Measurements from ENCODE around the gene SDK1.

DNA sequence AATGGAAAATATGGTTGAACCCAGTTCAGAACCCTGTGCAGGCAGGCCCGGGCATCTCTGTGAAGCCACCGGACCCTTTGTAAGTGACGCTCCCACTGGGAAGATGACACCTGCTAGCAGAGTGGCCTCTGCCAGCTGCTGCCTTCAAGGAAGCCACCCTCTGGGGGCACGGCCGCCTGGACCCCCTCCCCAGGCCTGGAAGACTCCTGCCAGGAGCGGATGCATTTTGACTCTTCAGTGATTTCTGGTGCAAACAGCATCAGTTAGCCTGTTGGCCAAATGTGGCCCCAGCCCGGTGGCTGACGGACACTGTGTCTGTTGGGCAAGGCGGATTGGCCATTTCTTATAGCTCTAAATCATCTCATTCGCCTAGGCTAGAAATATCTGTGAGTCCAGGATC is 867.0 kb downstream of the SDK1 start:
- no peak for TF ChIP-seq EZH2 (IDR thresholded peaks at IDR 0.05; ENCODE audit: insufficient read depth, poor library complexity, severe bottlenecking)
- no peak for TF ChIP-seq EZH2phosphoT487 (IDR thresholded peaks at IDR 0.05; ENCODE audit: insufficient read depth, low read depth)

Measured in GM23248 (cell line).